Muscle of arm (tissue), 12 donors: ENCODE measurements around the gene SPIN2A. TPM values are rescaled to one million over a fixed set of nuclear protein-coding genes. Genes with fewer than 3 reads are reported as not detected.
"Not testable (repeated sequence)": the region's sequence is repeated elsewhere in the genome, so short reads cannot be mapped to it uniquely, and the experiment has no call there.

Experiments
- DNase-seq: peaks from one replicate; pipeline ENCODE4 v3.0.0-alpha.2; 2013
- polyA plus RNA-seq, 12 donors: library from polyadenylated mRNA; unstranded; fragments of 120-200 nt; gene quantifications; one replicate each; pipeline ENCODE4 v1.2.1, GENCODE V29; 2013; ENCODE audit not compliant: insufficient read length in 12 of 12

SPIN2A gene
- polyA plus RNA-seq, 12 donors: 1.9 to 6.7 (median 3.8) TPM; not detected in 2

- no peak for DNase-seq
Measured at GRCh38 chrX:57104406-57104805, 32.8 kb downstream of the SPIN2A start.

- no peak for DNase-seq
Measured at GRCh38 chrX:57103489-57103888, 33.7 kb downstream of the SPIN2A start.

- DNase-seq: not testable (repeated sequence)
Measured at GRCh38 chrX:57102918-57103317, 34.3 kb downstream of the SPIN2A start.

Other genes starting within 250 kb of the SPIN2A start
- 10 to 100 TPM in 10 of 12 donors, 1 to 10 TPM in 1, not detected in 1; 9.0 to 27.0 (median 14.0) TPM for gene SPIN3, start 141.9 kb downstream of the SPIN2A start, polyA plus RNA-seq
- 10 to 100 TPM in 9 of 12 donors, 1 to 10 TPM in 1, not detected in 2; 9.5 to 18.0 (median 12.6) TPM for gene SPIN2B, start 15.8 kb downstream of the SPIN2A start, polyA plus RNA-seq
- gene FAAH2, start 149.3 kb upstream of the SPIN2A start, polyA plus RNA-seq: 1 to 10 TPM in 4 of 12 donors, under 1 TPM in 6, not detected in 2; 0.53 to 4.8 (median 0.88) TPM